Measurements from ENCODE around the gene HOXB9. TPM values are rescaled to one million over a fixed set of nuclear protein-coding genes. Genes with fewer than 3 reads are reported as not detected.

The HOXB9 gene
- total and polyA plus RNA-seq, 10 of the 15 experiments (the other 5 are each of a cell fraction or from before 2014, with no cell fraction given), result 0.01 to 0.49 (median 0.09) TPM; not detected in 5

- TF ChIP-seq ZBTB40 (IDR thresholded peaks at IDR 0.05; ENCODE audit: borderline replicate concordance) (0 out of 2 replicates have a peak, but pooled peaks have one; percentile 31), RB1 (IDR thresholded peaks at IDR 0.05; ENCODE audit: borderline replicate concordance) (no peak; the same call in 1 of the 2 replicates), ZBED1 (IDR thresholded peaks at IDR 0.05; ENCODE audit: borderline replicate concordance) (no peak), SPI1 (IDR thresholded peaks at IDR 0.05; ENCODE audit: borderline replicate concordance, insufficient read depth, low read depth, low read length) (peak; percentile 14; the same call in 1 of the 2 replicates)
Measured at GRCh38 chr17:48578616-48579470, 47.3 kb downstream of the HOXB9 start (continued).

GRCh38 chr17:48577946-48578615, 48.1 kb downstream of the HOXB9 start, which contains the start of gene HOXB4:
Gene HOXB4 (minus strand): TSS chr17:48578350. CDS start chr17:48578319, 31 bp downstream.
- DNase-seq (ENCODE audit: low read depth, low spot score) (peak; percentile 43), ATAC-seq (peak; percentile 80), FAIRE-seq (no peak)
- ChIA-PET POLR2A (interaction anchor here (0.6 to 1.0 kb wide), 3 partner anchors 56 to 255 kb away, joined by 3 to 5 read pairs (median 3); no protein-coding TSS in a partner anchor), SMC1A (ENCODE audit: uncharacterized antibody, unreplicated experiment) (interaction anchor here (0.9 to 2.7 kb wide), 7 partner anchors 67 to 244 kb away, joined by 3 to 6 read pairs (median 3); no protein-coding TSS in a partner anchor), CTCF (interaction anchor here (1.0 to 2.3 kb wide), 4 partner anchors 85 to 315 kb away, joined by 4 to 10 read pairs (median 4); no protein-coding TSS in a partner anchor), RAD21 (ENCODE audit: unreplicated experiment) (interaction anchor here (0.7 to 2.3 kb wide), 9 partner anchors 15 to 244 kb away, joined by 3 to 8 read pairs (median 4); no protein-coding TSS in a partner anchor)
- under 1% methylated on average over 36 of the region's 58 CpGs for WGBS (ENCODE audit: insufficient coverage, insufficient replicate concordance, low lambda C conversion rate, missing lambda C conversion rate)
- H3K27ac ChIP-seq (ENCODE audit: control insufficient read depth, insufficient read depth), result peak within 1 kb of the TSS; percentile 57
- peak within 1 kb of the TSS; percentile 93 for H3K4me3 ChIP-seq
- H3K4me2 ChIP-seq (ENCODE audit: control insufficient read depth, insufficient read depth), result peak within 1 kb of the TSS; percentile 92
- H3K9me3 ChIP-seq (replicated peaks; ENCODE audit: control insufficient read depth, insufficient read depth, low read length), result no peaks in the 10 kb centered on the region
- BruUV-seq (replicated peaks), result no TSS peak
- H4K20me1 ChIP-seq (ENCODE audit: control insufficient read depth, insufficient read depth), result no peaks in the 10 kb centered on the region
- H3K79me2 ChIP-seq (ENCODE audit: control insufficient read depth, insufficient read depth, low read length), result peaks cover 7% of the 10 kb centered on the region
- no peaks in the 10 kb centered on the region for H3K36me3 ChIP-seq (ENCODE audit: control insufficient read depth in 2 of 2, insufficient read depth in 2 of 2, low read length in 1 of 2)
- intact Hi-C loops (cut with micrococcal nuclease; ENCODE audit: unreplicated experiment) (no loop called here), in situ Hi-C loops (cut with MboI) (no loop called here)
- H3K4me1 ChIP-seq (ENCODE audit: control insufficient read depth, insufficient read depth, low read length), result peaks cover 23% of the 10 kb centered on the region
- peak within 1 kb of the TSS; percentile 77 for H3K9ac ChIP-seq (ENCODE audit: control insufficient read depth, insufficient read depth, low read length)
- peak within 1 kb of the TSS; percentile 85 for H2AFZ ChIP-seq (ENCODE audit: control insufficient read depth, low read depth, low read length)
- no peaks in the 10 kb centered on the region for H3K27me3 ChIP-seq (replicated peaks in 1 of 2; ENCODE audit: control insufficient read depth in 2 of 2, insufficient read depth in 2 of 2, low read length in 1 of 2)
- TF ChIP-seq NRF1 (conservative IDR thresholded peaks at IDR 0.05; ENCODE audit: low read depth, low read length) (no peak), SREBF2 (IDR thresholded peaks at IDR 0.05; ENCODE audit: low read length) (no peak), HDAC2 (IDR thresholded peaks at IDR 0.05) (no peak), HDGF (IDR thresholded peaks at IDR 0.05) (no peak), IKZF1 (conservative IDR thresholded peaks at IDR 0.05) (no peak), ASH2L (IDR thresholded peaks at IDR 0.05; ENCODE audit: borderline replicate concordance, low read depth) (no peak), CUX1 (IDR thresholded peaks at IDR 0.05; ENCODE audit: insufficient replicate concordance, low read depth, low read length) (no peak)
